NB4 (cell line): ENCODE results near the gene VPS13C.

Experiments
- DNase-seq: peaks from one replicate; pipeline ENCODE4 v3.0.0; 2010; ENCODE audit warnings: low read depth
- H3K4me3 ChIP-seq: one replicate; pipeline ENCODE4 v1.5.1; 2011; ENCODE audit warnings: mild to moderate bottlenecking, low read depth, low read length, moderate library complexity
- CTCF ChIP-seq: IDR thresholded peaks from one replicate; pipeline ENCODE4 v1.5.1; 2012; ENCODE audit warnings: low read depth, low read length
- MYC ChIP-seq: IDR thresholded peaks from 2 replicates; pipeline ENCODE4 v1.6.1; 2011; ENCODE audit warnings: low read depth, low read length
- POLR2A ChIP-seq: IDR thresholded peaks from 2 replicates; pipeline ENCODE4 v1.6.1; 2011; ENCODE audit warnings: mild to moderate bottlenecking; ENCODE audit not compliant: insufficient read length; ENCODE audit errors: extremely low read depth
- TF ChIP-seq, protein P1 (sequence below): IDR thresholded peaks from 2 replicates; pipeline ENCODE4 v1.6.1; 2011; ENCODE audit warnings: low read depth, low read length

The VPS13C gene

GRCh38 chr15:62071711-62072308, 11.6 kb upstream of the VPS13C start:
- no peak overlapping the region for H3K4me3 ChIP-seq
- TF ChIP-seq MYC (no peak), POLR2A (no peak), CTCF (peak; percentile 39)
- TF ChIP-seq, protein P1, sequence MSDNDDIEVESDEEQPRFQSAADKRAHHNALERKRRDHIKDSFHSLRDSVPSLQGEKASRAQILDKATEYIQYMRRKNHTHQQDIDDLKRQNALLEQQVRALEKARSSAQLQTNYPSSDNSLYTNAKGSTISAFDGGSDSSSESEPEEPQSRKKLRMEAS: no peak
- peak; percentile 56 for DNase-seq

- H3K4me3 ChIP-seq: no peak overlapping the region
- TF ChIP-seq CTCF (no peak), MYC (no peak), POLR2A (no peak)
- TF ChIP-seq, protein P1: no peak
- no peak for DNase-seq
These were observed 9.3 kb upstream of the VPS13C start for GRCh38 chr15:62069551-62069950.

GRCh38 chr15:62068810-62069167, 8.5 kb upstream of the VPS13C start:
- no peak overlapping the region for H3K4me3 ChIP-seq
- no peak for DNase-seq
- TF ChIP-seq MYC (no peak), CTCF (no peak), POLR2A (no peak)
- TF ChIP-seq, protein P1: no peak

DNA sequence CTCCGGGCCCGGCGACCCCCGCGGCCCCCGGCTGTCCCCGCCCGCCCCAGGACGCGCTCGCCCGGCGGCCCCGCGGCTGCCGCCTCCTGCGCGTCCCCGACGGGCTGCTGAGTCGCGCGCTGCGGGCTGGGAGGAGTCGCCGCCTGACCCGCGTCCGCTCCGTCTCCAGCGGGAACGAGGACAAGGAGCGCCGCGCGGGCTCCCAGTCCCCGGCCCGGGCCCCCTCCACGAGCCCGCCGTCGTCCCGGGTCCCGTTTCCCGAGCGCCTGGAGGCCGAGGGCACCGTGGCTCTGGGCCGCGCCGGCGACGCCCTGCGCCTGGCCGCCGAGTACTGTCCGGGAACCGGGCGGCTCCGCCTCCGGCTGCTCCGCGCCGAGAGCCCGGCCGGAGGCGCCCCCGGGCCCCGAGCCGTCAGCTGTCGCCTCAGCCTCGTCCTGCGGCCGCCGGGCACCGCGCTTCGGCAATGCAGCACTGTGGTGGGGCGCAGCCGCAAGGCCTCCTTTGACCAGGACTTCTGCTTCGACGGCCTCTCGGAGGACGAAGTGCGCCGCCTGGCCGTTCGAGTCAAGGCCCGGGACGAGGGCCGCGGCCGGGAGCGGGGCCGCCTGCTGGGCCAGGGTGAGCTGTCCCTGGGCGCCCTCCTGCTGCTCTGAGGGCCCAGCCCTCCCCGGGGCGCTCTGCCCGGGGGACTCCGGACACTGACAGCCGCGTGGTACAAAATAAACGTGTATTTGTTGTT, 8.0 kb upstream of the VPS13C start:
- TF ChIP-seq POLR2A: no peak
- TF ChIP-seq, protein P1: no peak
- TF ChIP-seq MYC: no peak
- TF ChIP-seq CTCF: no peak
- H3K4me3 ChIP-seq: no peak overlapping the region
- peak; percentile 81 for DNase-seq

DNA sequence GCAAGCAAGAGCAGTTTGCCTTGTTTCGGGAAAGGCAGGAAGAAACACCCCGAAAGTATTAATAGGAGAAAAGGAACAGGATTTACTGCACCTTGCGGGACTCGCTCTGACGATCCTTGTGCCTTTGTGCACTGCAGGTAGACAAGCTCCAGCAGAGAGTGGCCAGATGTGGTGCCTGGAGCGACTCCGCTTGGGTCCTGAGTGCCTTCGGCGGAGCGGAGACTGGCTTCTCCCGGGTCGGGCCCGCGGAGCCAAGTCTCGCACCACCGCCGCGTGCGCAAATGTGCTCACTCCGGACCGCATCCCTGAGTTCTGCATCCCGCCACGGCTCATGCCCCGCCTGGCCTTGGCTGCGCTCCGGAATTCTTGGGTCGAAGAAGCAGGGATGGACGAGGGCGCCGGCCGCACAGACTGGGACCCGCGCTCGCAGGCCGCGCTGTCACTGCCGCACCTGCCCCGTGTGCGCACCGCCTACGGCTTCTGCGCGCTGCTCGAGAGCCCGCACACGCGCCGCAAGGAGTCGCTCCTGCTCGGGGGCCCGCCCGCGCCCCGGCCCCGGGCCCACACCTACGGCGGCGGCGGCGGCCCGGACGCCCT, 7.3 kb upstream of the VPS13C start:
- no peak overlapping the region for H3K4me3 ChIP-seq
- TF ChIP-seq MYC (no peak), CTCF (no peak), POLR2A (no peak)
- TF ChIP-seq, protein P1: no peak
- DNase-seq: no peak
